Neural cell (in vitro differentiated cells): ENCODE measurements around the gene ADAMTS4. TPM values are rescaled to one million over a fixed set of nuclear protein-coding genes. Genes with fewer than 3 reads are reported as not detected.

ENCODE experiments used
- H2AFZ ChIP-seq: fragments of 200-600, 300-800 bp; sonication (generic), shearing (Covaris generic); 2 replicates; pipeline ENCODE4 v1.6.0; 2014; ENCODE audit warnings: low read depth, mild to moderate bottlenecking, antibody characterized with exemption, low read length, moderate library complexity
- H3F3A ChIP-seq: fragments of 200-600 bp; shearing (Covaris generic); 2 replicates; pipeline ENCODE4 v1.6.1; 2016; ENCODE audit warnings: mild to moderate bottlenecking, moderate library complexity, mixed read lengths, antibody characterized with exemption, low read length; ENCODE audit not compliant: insufficient read depth, poor library complexity, severe bottlenecking
- H3K27ac ChIP-seq: fragments of 200-600, 300-800 bp; sonication (generic), shearing (Covaris generic); 2 replicates; pipeline ENCODE4 v1.5.1; 2014; ENCODE audit warnings: mild to moderate bottlenecking, low read length, moderate library complexity
- H3K27me3 ChIP-seq: fragments of 300-800, 200-600 bp; sonication (generic), shearing (Covaris generic); 2 replicates; pipeline ENCODE4 v1.6.0; 2014; ENCODE audit warnings: mild to moderate bottlenecking, low read depth, low read length, moderate library complexity; ENCODE audit not compliant: insufficient read depth
- H3K36me3 ChIP-seq: fragments of 300-800, 200-600 bp; sonication (generic), shearing (Covaris generic); 2 replicates; pipeline ENCODE4 v1.5.1; 2014; ENCODE audit warnings: mild to moderate bottlenecking, antibody characterized with exemption, low read length, moderate library complexity; ENCODE audit not compliant: insufficient read depth
- H3K4me2 ChIP-seq: fragments of 300-800, 200-600 bp; sonication (generic), shearing (Covaris generic); 2 replicates; pipeline ENCODE4 v1.6.0; 2014; ENCODE audit warnings: mild to moderate bottlenecking, low read length
- H3K4me3 ChIP-seq: fragments of 300-800, 200-600 bp; sonication (generic), shearing (Covaris generic); 2 replicates; pipeline ENCODE4 v1.5.1; 2014; ENCODE audit warnings: mild to moderate bottlenecking, low read length, moderate library complexity
- H3K79me2 ChIP-seq: fragments of 200-600 bp; shearing (Covaris generic); replicated peaks from 2 replicates; pipeline ENCODE4 v1.6.0; 2014; ENCODE audit warnings: mild to moderate bottlenecking, low read length, moderate library complexity; ENCODE audit not compliant: insufficient read depth
- H3K9ac ChIP-seq: fragments of 300-800, 200-600 bp; sonication (generic), shearing (Covaris generic); 2 replicates; pipeline ENCODE4 v1.6.1; 2016; ENCODE audit warnings: mild to moderate bottlenecking, low read length, mixed read lengths
- H3K9me2 ChIP-seq: fragments of 200-600 bp; shearing (Covaris generic); 2 replicates; pipeline ENCODE4 v1.6.1; 2016; ENCODE audit warnings: mild to moderate bottlenecking, low read length, mixed read lengths; ENCODE audit not compliant: insufficient read depth
- H3K9me3 ChIP-seq: fragments of 200-600, 300-800 bp; sonication (generic), shearing (Covaris generic); 2 replicates; pipeline ENCODE4 v1.6.1; 2016; ENCODE audit warnings: mild to moderate bottlenecking, mixed run types, low read length, moderate library complexity, mixed read lengths
- H4K20me1 ChIP-seq: fragments of 200-600 bp; shearing (Covaris generic); 2 replicates; pipeline ENCODE4 v1.6.1; 2016; ENCODE audit warnings: mild to moderate bottlenecking, mixed run types; ENCODE audit not compliant: insufficient read depth
- EP300 ChIP-seq: fragments of 450-650 bp; conservative IDR thresholded peaks from 2 replicates; pipeline ENCODE4 v1.6.1; 2014; ENCODE audit warnings: antibody characterized with exemption, mild to moderate bottlenecking, moderate library complexity; ENCODE audit not compliant: poor library complexity, severe bottlenecking
- EZH2 ChIP-seq: fragments of 200-600, 300-800 bp; shearing (Covaris generic), sonication (generic); IDR thresholded peaks from 2 replicates; pipeline ENCODE4 v1.6.1; 2014; ENCODE audit warnings: antibody characterized with exemption, low read length, borderline replicate concordance, mild to moderate bottlenecking; ENCODE audit not compliant: insufficient read depth, poor library complexity, severe bottlenecking
- MXI1 ChIP-seq: fragments of 450-650 bp; conservative IDR thresholded peaks from 2 replicates; pipeline ENCODE4 v1.6.1; 2014; ENCODE audit warnings: antibody characterized with exemption, mild to moderate bottlenecking; ENCODE audit not compliant: poor library complexity, severe bottlenecking
- POLR2AphosphoS5 ChIP-seq: IDR thresholded peaks from 2 replicates; pipeline ENCODE4 v1.6.1; 2012
- RAD21 ChIP-seq: fragments of 450-650 bp; conservative IDR thresholded peaks from 2 replicates; pipeline ENCODE4 v1.6.1; 2014; ENCODE audit warnings: antibody characterized with exemption, mild to moderate bottlenecking, moderate library complexity
- SMC3 ChIP-seq: fragments of 450-650 bp; conservative IDR thresholded peaks from 2 replicates; pipeline ENCODE4 v1.6.1; 2014; ENCODE audit warnings: antibody characterized with exemption, mild to moderate bottlenecking, moderate library complexity; ENCODE audit not compliant: poor library complexity
- TAF1 ChIP-seq: IDR thresholded peaks from 2 replicates; pipeline ENCODE4 v1.6.1; 2012; ENCODE audit warnings: low read depth
- polyA plus RNA-seq: library from polyadenylated mRNA; depleted of rRNA; stranded (reverse); fragments of >200 nt; gene quantifications from 2 replicates; pipeline ENCODE4 v1.2.3, GENCODE V29; 2014
- TF ChIP-seq, protein P1 (sequence below): IDR thresholded peaks from 2 replicates; pipeline ENCODE4 v1.6.1; 2012; ENCODE audit warnings: borderline replicate concordance
- TF ChIP-seq, protein P2 (sequence below): fragments of 450-650 bp; IDR thresholded peaks from 2 replicates; pipeline ENCODE4 v1.5.1; 2014; ENCODE audit warnings: antibody characterized with exemption, mild to moderate bottlenecking, moderate library complexity; ENCODE audit not compliant: poor library complexity, severe bottlenecking

Gene ADAMTS4
- polyA plus RNA-seq, 1 donor from 2014 or later = 0.04 TPM

DNA sequence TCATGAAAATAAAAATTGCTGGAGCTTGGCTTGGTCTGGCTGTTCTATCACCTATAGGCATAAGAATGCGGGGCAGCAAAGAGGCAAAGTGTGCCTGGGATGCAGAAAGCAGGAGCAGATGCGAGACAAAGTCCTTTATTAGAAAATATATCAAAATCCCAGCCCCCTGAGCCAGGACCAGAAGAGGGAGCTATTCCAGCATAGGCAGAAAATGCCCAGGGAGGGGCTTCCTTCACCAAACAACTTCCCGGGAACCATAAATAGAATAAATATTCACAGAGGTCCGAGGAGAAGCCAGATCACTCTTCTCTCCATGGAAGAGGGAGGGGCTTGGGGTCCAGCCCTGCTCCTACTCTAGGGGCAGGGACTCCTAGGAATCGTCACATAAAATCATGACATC, 27.7 kb downstream of the ADAMTS4 start:
- no peak for TF ChIP-seq TAF1
- TF ChIP-seq POLR2AphosphoS5 = no peak
- TF ChIP-seq SMC3 = no peak
- TF ChIP-seq, protein P1, sequence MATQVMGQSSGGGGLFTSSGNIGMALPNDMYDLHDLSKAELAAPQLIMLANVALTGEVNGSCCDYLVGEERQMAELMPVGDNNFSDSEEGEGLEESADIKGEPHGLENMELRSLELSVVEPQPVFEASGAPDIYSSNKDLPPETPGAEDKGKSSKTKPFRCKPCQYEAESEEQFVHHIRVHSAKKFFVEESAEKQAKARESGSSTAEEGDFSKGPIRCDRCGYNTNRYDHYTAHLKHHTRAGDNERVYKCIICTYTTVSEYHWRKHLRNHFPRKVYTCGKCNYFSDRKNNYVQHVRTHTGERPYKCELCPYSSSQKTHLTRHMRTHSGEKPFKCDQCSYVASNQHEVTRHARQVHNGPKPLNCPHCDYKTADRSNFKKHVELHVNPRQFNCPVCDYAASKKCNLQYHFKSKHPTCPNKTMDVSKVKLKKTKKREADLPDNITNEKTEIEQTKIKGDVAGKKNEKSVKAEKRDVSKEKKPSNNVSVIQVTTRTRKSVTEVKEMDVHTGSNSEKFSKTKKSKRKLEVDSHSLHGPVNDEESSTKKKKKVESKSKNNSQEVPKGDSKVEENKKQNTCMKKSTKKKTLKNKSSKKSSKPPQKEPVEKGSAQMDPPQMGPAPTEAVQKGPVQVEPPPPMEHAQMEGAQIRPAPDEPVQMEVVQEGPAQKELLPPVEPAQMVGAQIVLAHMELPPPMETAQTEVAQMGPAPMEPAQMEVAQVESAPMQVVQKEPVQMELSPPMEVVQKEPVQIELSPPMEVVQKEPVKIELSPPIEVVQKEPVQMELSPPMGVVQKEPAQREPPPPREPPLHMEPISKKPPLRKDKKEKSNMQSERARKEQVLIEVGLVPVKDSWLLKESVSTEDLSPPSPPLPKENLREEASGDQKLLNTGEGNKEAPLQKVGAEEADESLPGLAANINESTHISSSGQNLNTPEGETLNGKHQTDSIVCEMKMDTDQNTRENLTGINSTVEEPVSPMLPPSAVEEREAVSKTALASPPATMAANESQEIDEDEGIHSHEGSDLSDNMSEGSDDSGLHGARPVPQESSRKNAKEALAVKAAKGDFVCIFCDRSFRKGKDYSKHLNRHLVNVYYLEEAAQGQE = no peak
- no peak for TF ChIP-seq EZH2
- TF ChIP-seq, protein P2, sequence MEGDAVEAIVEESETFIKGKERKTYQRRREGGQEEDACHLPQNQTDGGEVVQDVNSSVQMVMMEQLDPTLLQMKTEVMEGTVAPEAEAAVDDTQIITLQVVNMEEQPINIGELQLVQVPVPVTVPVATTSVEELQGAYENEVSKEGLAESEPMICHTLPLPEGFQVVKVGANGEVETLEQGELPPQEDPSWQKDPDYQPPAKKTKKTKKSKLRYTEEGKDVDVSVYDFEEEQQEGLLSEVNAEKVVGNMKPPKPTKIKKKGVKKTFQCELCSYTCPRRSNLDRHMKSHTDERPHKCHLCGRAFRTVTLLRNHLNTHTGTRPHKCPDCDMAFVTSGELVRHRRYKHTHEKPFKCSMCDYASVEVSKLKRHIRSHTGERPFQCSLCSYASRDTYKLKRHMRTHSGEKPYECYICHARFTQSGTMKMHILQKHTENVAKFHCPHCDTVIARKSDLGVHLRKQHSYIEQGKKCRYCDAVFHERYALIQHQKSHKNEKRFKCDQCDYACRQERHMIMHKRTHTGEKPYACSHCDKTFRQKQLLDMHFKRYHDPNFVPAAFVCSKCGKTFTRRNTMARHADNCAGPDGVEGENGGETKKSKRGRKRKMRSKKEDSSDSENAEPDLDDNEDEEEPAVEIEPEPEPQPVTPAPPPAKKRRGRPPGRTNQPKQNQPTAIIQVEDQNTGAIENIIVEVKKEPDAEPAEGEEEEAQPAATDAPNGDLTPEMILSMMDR = no peak
- no peak for TF ChIP-seq RAD21
- TF ChIP-seq EP300 = no peak
- H3K4me2 ChIP-seq = no peak overlapping the region
- no peaks in the 10 kb centered on the region for H3K9me2 ChIP-seq
- no peaks in the 10 kb centered on the region for H3K36me3 ChIP-seq
- no peak overlapping the region for H3K9ac ChIP-seq
- H3K9me3 ChIP-seq = no peaks in the 10 kb centered on the region
- no peak overlapping the region for H3K27ac ChIP-seq
- no peak overlapping the region for H2AFZ ChIP-seq
- H3F3A ChIP-seq = no peaks in the 10 kb centered on the region
- H4K20me1 ChIP-seq = no peaks in the 10 kb centered on the region
- H3K4me3 ChIP-seq = no peak overlapping the region
- H3K79me2 ChIP-seq = peaks cover 2% of the 10 kb centered on the region
- no peaks in the 10 kb centered on the region for H3K27me3 ChIP-seq

DNA sequence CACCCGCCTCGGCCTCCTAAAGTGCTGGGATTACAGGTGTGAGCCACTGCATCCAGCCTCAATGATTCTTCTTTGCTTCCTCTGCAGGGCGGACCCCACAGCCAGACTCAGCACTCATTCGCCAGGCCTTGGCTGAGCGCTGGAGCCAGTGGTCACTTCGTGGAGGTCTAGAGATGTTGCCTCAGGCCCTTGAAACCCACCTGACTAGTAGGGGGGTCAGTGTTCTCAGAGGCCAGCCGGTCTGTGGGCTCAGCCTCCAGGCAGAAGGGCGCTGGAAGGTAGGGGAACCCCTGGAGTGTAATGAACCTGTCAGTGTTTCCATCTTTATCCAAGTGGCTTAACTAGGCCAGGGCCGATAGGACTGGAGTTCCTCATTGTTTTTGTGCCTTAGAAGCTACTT, 29.9 kb downstream of the ADAMTS4 start:
- Histone ChIP-seq H3K27me3 (no peaks in the 10 kb centered on the region), H3K4me2 (no peak overlapping the region), H3K9me2 (no peaks in the 10 kb centered on the region), H2AFZ (no peak overlapping the region), H3K9ac (no peak overlapping the region), H4K20me1 (no peaks in the 10 kb centered on the region), H3K9me3 (no peaks in the 10 kb centered on the region), H3K27ac (no peak overlapping the region), H3F3A (no peaks in the 10 kb centered on the region), H3K36me3 (no peaks in the 10 kb centered on the region), H3K79me2 (no peaks in the 10 kb centered on the region), H3K4me3 (no peak overlapping the region)
- TF ChIP-seq POLR2AphosphoS5 (no peak), MXI1 (no peak), RAD21 (no peak), EP300 (no peak)
- TF ChIP-seq, protein P1 = no peak
